ENCODE results near the gene TRAPPC14. TPM values are rescaled to one million over a fixed set of nuclear protein-coding genes. Genes with fewer than 3 reads are reported as not detected.

The TRAPPC14 gene
- total RNA-seq, 1 experiment from 2014 or later: 23.4 TPM

DNA sequence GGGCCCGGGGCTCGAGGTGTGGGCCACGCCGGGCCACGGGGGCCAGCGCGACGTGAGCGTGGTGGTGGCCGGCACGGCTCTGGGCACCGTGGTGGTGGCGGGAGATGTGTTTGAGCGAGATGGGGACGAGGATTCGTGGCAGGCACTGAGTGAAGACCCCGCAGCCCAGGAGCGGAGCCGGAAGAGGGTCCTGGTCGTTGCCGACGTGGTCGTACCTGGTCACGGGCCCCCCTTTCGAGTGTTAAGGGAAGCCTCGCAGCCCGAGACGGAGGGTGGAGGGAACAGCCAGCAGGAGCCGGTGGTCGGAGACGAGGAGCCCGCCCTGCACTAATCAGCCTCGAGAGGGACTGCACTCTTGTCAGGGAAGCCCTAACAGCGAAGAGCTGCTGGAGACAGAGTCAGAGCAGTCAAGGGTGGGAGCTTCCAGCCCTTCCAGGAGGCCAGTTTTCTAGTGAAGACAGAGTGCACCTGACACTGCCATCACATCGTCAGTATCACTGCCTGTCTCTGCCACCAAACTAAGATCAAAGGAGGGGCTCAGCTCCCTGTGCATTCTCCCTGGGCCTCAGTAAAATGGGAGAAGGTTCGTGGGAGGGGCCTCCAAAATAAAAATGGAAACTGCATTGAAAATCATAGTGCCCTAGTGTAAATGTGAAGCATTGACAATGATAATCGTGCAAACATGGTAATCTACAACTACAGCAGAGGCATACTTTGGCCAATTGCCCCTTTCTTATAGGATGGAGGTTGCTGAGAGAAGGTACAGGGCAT, 30.5 kb downstream of the TRAPPC14 start:
- Histone ChIP-seq H3K9me2 (ENCODE audit: insufficient read depth) (no peaks in the 10 kb centered on the region), H3K27me3 (ENCODE audit: insufficient read depth, low read depth) (no peaks in the 10 kb centered on the region), H2AFZ (peak overlapping the region; percentile 92; the same call in 1 of the 2 replicates), H3K4me3 (peak overlapping the region; percentile 75), H4K20me1 (ENCODE audit: insufficient read depth) (no peaks in the 10 kb centered on the region), H3K79me2 (ENCODE audit: low read depth) (peaks cover 8% of the 10 kb centered on the region; the same call in 1 of the 2 replicates), H3K36me3 (ENCODE audit: low read depth) (no peaks in the 10 kb centered on the region), H3F3A (ENCODE audit: insufficient read depth, low read depth) (peaks cover 42% of the 10 kb centered on the region), H3K4me1 (replicated peaks; ENCODE audit: insufficient read depth) (peaks cover 19% of the 10 kb centered on the region; the same call in 1 of the 2 replicates), H3K4me2 (peak overlapping the region; percentile 80), H3K9me3 (ENCODE audit: insufficient read depth, low read depth) (no peaks in the 10 kb centered on the region), H3K27ac (no peak overlapping the region)
- TF ChIP-seq, protein P1, sequence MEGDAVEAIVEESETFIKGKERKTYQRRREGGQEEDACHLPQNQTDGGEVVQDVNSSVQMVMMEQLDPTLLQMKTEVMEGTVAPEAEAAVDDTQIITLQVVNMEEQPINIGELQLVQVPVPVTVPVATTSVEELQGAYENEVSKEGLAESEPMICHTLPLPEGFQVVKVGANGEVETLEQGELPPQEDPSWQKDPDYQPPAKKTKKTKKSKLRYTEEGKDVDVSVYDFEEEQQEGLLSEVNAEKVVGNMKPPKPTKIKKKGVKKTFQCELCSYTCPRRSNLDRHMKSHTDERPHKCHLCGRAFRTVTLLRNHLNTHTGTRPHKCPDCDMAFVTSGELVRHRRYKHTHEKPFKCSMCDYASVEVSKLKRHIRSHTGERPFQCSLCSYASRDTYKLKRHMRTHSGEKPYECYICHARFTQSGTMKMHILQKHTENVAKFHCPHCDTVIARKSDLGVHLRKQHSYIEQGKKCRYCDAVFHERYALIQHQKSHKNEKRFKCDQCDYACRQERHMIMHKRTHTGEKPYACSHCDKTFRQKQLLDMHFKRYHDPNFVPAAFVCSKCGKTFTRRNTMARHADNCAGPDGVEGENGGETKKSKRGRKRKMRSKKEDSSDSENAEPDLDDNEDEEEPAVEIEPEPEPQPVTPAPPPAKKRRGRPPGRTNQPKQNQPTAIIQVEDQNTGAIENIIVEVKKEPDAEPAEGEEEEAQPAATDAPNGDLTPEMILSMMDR (conservative IDR thresholded peaks at IDR 0.05): no peak
- no peak for TF ChIP-seq EZH2 (IDR thresholded peaks at IDR 0.05; ENCODE audit: low read depth)
- CTCF ChIA-PET: interaction anchor here (0.5 to 0.6 kb wide), 2 partner anchors 44 to 1027 kb away, joined by 4 to 10 read pairs; no protein-coding TSS in a partner anchor
- BruUV-seq (replicated peaks): no TSS peak
- no peak for DNase-seq
- POLR2A ChIA-PET (ENCODE audit: unreplicated experiment): no interaction called here
- intact Hi-C loops (cut with micrococcal nuclease; ENCODE audit: unreplicated experiment): loop anchor here (1.0 to 2.0 kb wide), 2 partner anchors 27 to 47 kb away; partner anchors contain the start of genes AP4M1, MCM7 and ZNF3

DNA sequence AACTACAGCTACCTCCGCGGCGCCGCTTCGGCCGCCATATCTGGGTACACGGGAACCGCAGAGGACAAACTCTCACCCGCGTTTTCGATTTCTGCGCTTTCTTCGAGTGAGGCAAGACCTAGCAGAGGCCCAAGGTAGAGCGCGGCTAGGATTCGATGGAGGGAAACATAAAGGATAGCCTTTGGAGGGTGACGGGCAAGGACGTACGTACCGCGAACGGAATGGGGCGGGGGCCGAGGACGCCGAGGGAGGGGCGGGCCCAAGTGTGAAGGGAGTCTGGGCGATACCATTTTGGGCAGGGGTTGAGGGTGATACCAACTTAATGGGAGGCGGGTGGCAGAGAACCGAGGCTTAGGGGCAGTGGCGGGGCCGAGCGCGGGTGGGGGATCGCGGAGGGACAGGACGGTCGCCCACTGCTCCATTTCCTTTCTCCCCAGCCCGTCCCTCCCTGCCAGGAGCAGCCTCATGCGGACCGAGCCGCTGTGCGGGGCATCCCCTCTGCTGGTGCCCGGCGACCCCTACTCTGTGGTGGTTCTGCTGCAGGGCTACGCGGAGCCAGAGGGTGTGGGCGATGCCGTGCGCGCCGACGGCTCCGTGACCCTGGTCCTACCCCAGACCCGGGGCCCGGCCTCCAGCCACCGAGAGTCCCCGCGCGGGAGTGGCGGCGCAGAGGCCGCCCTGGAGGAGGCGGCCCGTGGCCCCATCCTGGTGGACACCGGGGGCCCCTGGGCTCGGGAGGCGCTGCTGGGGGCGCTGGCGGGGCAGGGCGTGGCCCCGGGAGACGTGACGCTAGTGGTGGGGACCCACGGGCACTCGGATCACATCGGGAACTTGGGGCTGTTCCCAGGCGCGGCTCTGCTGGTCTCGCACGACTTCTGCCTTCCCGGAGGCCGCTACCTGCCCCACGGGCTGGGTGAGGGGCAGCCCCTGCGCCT, 31.3 kb downstream of the TRAPPC14 start, which contains the start of gene MBLAC1:
MBLAC1 (plus strand) TSS at position 37 of the 935 bp plus-strand sequence; CDS start at position 466, 429 bp downstream.
- H3K36me3 ChIP-seq (ENCODE audit: low read depth): no peaks in the 10 kb centered on the region
- peak within 1 kb of the TSS; percentile 75 for H3K4me3 ChIP-seq
- intact Hi-C loops (cut with micrococcal nuclease; ENCODE audit: unreplicated experiment): loop anchor here (1.0 to 2.0 kb wide), 2 partner anchors 26 to 46 kb away; partner anchors contain the start of genes AP4M1, MCM7 and ZNF3
- H3K27me3 ChIP-seq (ENCODE audit: insufficient read depth, low read depth): no peaks in the 10 kb centered on the region
- peak within 1 kb of the TSS; percentile 92 for H2AFZ ChIP-seq
- no peak for TF ChIP-seq EZH2 (IDR thresholded peaks at IDR 0.05; ENCODE audit: low read depth)
- TF ChIP-seq, protein P1 (conservative IDR thresholded peaks at IDR 0.05): no peak
- ChIA-PET CTCF (interaction anchor here (0.7 kb wide), 2 partner anchors 578 to 675 kb away, joined by 5 to 13 read pairs; no protein-coding TSS in a partner anchor), POLR2A (ENCODE audit: unreplicated experiment) (interaction anchor here (0.9 kb wide), 1 partner anchor 30 kb away, joined by 3 read pairs; no protein-coding TSS in a partner anchor)
- peak within 1 kb of the TSS; percentile 82 for H3K27ac ChIP-seq
- H3F3A ChIP-seq (ENCODE audit: insufficient read depth, low read depth): peaks cover 42% of the 10 kb centered on the region
- BruUV-seq (replicated peaks): no TSS peak
- H4K20me1 ChIP-seq (ENCODE audit: insufficient read depth): no peaks in the 10 kb centered on the region
- no peaks in the 10 kb centered on the region for H3K9me3 ChIP-seq (ENCODE audit: insufficient read depth, low read depth)
- peak within 1 kb of the TSS; percentile 80 for H3K4me2 ChIP-seq
- DNase-seq: peak; percentile 68 to 92
- no peaks in the 10 kb centered on the region for H3K9me2 ChIP-seq (ENCODE audit: insufficient read depth)
- H3K79me2 ChIP-seq (ENCODE audit: low read depth): peaks cover 8% of the 10 kb centered on the region; the same call in 1 of the 2 replicates
- H3K4me1 ChIP-seq (replicated peaks; ENCODE audit: insufficient read depth): peaks cover 19% of the 10 kb centered on the region; the same call in 1 of the 2 replicates
